K562 (cell line): ENCODE measurements around the gene RPL18A. TPM values are rescaled to one million over a fixed set of nuclear protein-coding genes. Genes with fewer than 3 reads are reported as not detected.

ENCODE experiments used
- ATF7 ChIP-seq: fragments of 450-650 bp; IDR thresholded peaks from 2 replicates; pipeline ENCODE4 v1.7.1; 2014; ENCODE audit warnings: mild to moderate bottlenecking, moderate library complexity
- BHLHE40 ChIP-seq: IDR thresholded peaks from 2 replicates; pipeline ENCODE4 v1.6.1; 2011; ENCODE audit warnings: low read length, improper control_type of control experiment
- CBFA2T2 ChIP-seq: fragments of 450-650 bp; conservative IDR thresholded peaks from 2 replicates; pipeline ENCODE4 v1.6.1; 2017; ENCODE audit warnings: mild to moderate bottlenecking
- DIDO1 ChIP-seq: fragments of 450-650 bp; IDR thresholded peaks from 2 replicates; pipeline ENCODE4 v1.6.1; 2016; ENCODE audit warnings: low read depth, missing biosample characterization, missing genetic modification characterization
- FOSL1 ChIP-seq: fragments of 200-800 bp; sonication (Bioruptor generic); conservative IDR thresholded peaks from 2 replicates; pipeline ENCODE4 v1.6.1; 2016; ENCODE audit warnings: missing genetic modification characterization, missing compliant biosample characterization
- HDAC1 ChIP-seq, 2 experiments: fragments of 450-650 bp; IDR thresholded peaks; 2 replicates each; pipeline ENCODE4 v1.6.1; 2016 to 2017; ENCODE audit warnings: inconsistent platforms in 1 of 2, mild to moderate bottlenecking in 1 of 2, moderate library complexity in 1 of 2
- HDAC6 ChIP-seq: IDR thresholded peaks from 2 replicates; pipeline ENCODE4 v1.6.1; 2012; ENCODE audit warnings: low read depth, mild to moderate bottlenecking, control low read depth, inconsistent platforms, low read length, moderate library complexity
- HLTF ChIP-seq: fragments of 450-650 bp; IDR thresholded peaks from 2 replicates; pipeline ENCODE4 v1.6.1; 2016
- MTF1 ChIP-seq: fragments of 250-450 bp; sonication (Bioruptor Pico); IDR thresholded peaks from 2 replicates; pipeline ENCODE4 v1.9.0; 2021; ENCODE audit warnings: moderate library complexity, mild to moderate bottlenecking, inconsistent platforms, borderline replicate concordance
- NR4A1 ChIP-seq, 2 experiments: fragments of 250-450 bp in 1 of 2; fragments of 450-650 bp in 1 of 2; sonication (Bioruptor Pico) in 1 of 2; IDR thresholded peaks; 2 replicates each; pipeline versions ENCODE4 v1.4.0 to v1.6.1; 2016 to 2020; ENCODE audit warnings: mild to moderate bottlenecking in 2 of 2, missing compliant biosample characterization in 1 of 2, missing genetic modification characterization in 1 of 2, moderate library complexity in 1 of 2
- SMARCA4 ChIP-seq: fragments of 450-650 bp; IDR thresholded peaks from 2 replicates; pipeline ENCODE4 v1.6.1; 2016
- ZBTB17 ChIP-seq: fragments of 450-650 bp; formaldehyde crosslinking; IDR thresholded peaks from 2 replicates; pipeline ENCODE4 v1.4.0; 2020; ENCODE audit warnings: mild to moderate bottlenecking
- ZC3H8 ChIP-seq: fragments of 450-650 bp; IDR thresholded peaks from 2 replicates; pipeline ENCODE4 v1.6.1; 2017
- ZNF134 ChIP-seq: fragments of 250-450 bp; sonication (Bioruptor Pico); conservative IDR thresholded peaks from 2 replicates; pipeline ENCODE4 v1.4.0; 2020
- ZNF224 ChIP-seq: sonication (generic); formaldehyde crosslinking; IDR thresholded peaks from 2 replicates; pipeline ENCODE4 v1.8.0; 2022; ENCODE audit warnings: mild to moderate bottlenecking, missing genetic modification reagents
- ZNF263 ChIP-seq: sonication (generic); formaldehyde crosslinking; IDR thresholded peaks from 2 replicates; pipeline ENCODE4 v1.8.0; 2022; ENCODE audit warnings: mild to moderate bottlenecking, missing genetic modification reagents, borderline replicate concordance
- ZNF707 ChIP-seq: fragments of 250-450 bp; sonication (Bioruptor Pico); conservative IDR thresholded peaks from 2 replicates; pipeline ENCODE4 v1.8.0; 2022; ENCODE audit warnings: inconsistent platforms, mild to moderate bottlenecking, moderate library complexity
- polyA plus RNA-seq, 8 experiments: library from polyadenylated mRNA; depleted of rRNA in 4 of 8; stranded (reverse) in 5 of 8; unstranded in 3 of 8; fragments of >200 nt; fragmentation: Nextera tagmentation in 2 of 8; fragmentation: Illumina TruSeq in 1 of 8; extraction: Ambion mirVana in 2 of 8; extraction: Trizol in 1 of 8; gene quantifications; 2 replicates each; pipeline versions ENCODE4 v1.2.1 to v1.2.3, GENCODE V29; 2011 to 2014; ENCODE audit warnings: inconsistent platforms in 1 of 8, missing spikeins in 1 of 8
- total RNA-seq, 7 experiments: library from RNA; depleted of rRNA in 6 of 7; stranded (reverse); fragments of >200 nt in 6 of 7; fragmentation: Illumina TruSeq in 2 of 7; extraction: Trizol in 2 of 7; gene quantifications; 2 replicates each; pipeline versions ENCODE4 v1.2.1 to v1.2.3, GENCODE V29; 2011 to 2021; ENCODE audit warnings: low replicate concordance in 1 of 7
- TF ChIP-seq, protein P1 (sequence below): sonication (generic); formaldehyde crosslinking; IDR thresholded peaks from 2 replicates; pipeline ENCODE4 v1.8.0; 2022; ENCODE audit warnings: missing genetic modification reagents, mild to moderate bottlenecking, borderline replicate concordance
- TF ChIP-seq, protein P2 (sequence below): fragments of 450-650 bp; IDR thresholded peaks from 2 replicates; pipeline ENCODE4 v1.6.1; 2017; ENCODE audit warnings: mild to moderate bottlenecking, moderate library complexity
- TF ChIP-seq, protein P3 (sequence below): IDR thresholded peaks from 3 replicates; pipeline ENCODE4 v1.6.1; 2011; ENCODE audit warnings: borderline replicate concordance, mild to moderate bottlenecking; ENCODE audit not compliant: insufficient read length, insufficient read depth

RPL18A gene
- total and polyA plus RNA-seq, 9 of the 15 experiments (the other 6 are each of a cell fraction or from before 2014, with no cell fraction given): 626 to 2,882 (median 1,895) TPM

DNA sequence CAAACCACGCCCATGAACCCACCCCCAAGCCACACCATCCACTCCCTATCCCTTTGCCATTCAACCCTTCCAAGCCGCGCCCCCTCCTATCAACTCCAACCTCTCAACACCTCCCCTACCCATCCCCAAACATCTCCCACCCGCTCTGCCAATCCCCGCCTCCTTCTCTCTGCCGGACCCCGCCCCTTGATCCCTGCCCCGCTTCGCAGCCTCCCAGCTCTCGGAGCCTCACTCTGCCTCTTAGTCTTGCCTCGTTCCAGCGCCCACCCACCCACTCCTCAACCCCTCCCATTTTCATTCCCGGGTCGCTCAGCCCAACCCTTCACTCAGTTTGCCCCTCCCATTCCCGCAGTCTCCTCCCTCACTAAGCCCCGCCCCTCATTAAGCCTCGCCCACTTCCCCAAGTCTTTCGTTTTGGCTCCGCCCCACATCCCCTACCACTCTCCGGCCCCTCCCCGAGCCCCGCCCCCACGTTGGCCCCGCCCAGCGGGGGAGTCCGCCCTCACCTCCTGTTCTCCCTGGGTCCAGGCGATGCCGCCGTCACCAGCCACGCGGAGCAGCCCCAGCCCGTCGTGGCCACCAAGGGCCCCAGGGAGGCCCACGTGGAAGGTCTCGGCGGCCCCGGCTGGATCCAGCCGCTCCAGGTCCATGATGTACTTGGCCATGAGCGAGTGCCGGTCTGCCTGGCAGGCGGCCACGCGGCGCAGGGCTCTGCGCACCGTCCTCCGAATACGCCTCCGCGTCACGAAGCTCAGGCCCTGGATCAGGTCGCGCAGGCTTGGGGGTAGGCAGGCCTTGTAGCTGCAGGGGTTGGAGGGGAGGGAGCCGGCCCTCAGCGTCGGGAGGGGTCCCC is 17.7 kb upstream of the RPL18A start (continued):
- TF ChIP-seq, protein P1, sequence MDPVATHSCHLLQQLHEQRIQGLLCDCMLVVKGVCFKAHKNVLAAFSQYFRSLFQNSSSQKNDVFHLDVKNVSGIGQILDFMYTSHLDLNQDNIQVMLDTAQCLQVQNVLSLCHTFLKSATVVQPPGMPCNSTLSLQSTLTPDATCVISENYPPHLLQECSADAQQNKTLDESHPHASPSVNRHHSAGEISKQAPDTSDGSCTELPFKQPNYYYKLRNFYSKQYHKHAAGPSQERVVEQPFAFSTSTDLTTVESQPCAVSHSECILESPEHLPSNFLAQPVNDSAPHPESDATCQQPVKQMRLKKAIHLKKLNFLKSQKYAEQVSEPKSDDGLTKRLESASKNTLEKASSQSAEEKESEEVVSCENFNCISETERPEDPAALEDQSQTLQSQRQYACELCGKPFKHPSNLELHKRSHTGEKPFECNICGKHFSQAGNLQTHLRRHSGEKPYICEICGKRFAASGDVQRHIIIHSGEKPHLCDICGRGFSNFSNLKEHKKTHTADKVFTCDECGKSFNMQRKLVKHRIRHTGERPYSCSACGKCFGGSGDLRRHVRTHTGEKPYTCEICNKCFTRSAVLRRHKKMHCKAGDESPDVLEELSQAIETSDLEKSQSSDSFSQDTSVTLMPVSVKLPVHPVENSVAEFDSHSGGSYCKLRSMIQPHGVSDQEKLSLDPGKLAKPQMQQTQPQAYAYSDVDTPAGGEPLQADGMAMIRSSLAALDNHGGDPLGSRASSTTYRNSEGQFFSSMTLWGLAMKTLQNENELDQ (CRISPR knock-in tag): no peak
- no peak for TF ChIP-seq MTF1
- TF ChIP-seq CBFA2T2: no peak
- TF ChIP-seq ZNF224 (CRISPR knock-in tag): peak; percentile 68; the same call in 1 of the 2 replicates
- no peak for TF ChIP-seq ZC3H8
- 0 out of 2 replicates have a peak, but pooled peaks have one; percentile 37 for TF ChIP-seq HLTF
- peak in 1 of 2 experiments; percentile 85; a peak in 2 of 4 replicates for TF ChIP-seq HDAC1 (IDR thresholded peaks at IDR 0.05)
- no peak for TF ChIP-seq BHLHE40
- TF ChIP-seq, protein P2, sequence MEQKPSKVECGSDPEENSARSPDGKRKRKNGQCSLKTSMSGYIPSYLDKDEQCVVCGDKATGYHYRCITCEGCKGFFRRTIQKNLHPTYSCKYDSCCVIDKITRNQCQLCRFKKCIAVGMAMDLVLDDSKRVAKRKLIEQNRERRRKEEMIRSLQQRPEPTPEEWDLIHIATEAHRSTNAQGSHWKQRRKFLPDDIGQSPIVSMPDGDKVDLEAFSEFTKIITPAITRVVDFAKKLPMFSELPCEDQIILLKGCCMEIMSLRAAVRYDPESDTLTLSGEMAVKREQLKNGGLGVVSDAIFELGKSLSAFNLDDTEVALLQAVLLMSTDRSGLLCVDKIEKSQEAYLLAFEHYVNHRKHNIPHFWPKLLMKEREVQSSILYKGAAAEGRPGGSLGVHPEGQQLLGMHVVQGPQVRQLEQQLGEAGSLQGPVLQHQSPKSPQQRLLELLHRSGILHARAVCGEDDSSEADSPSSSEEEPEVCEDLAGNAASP: no peak
- TF ChIP-seq ZNF707 (CRISPR knock-in tag): no peak
- 0 out of 2 replicates have a peak, but pooled peaks have one; percentile 72 for TF ChIP-seq NR4A1 (CRISPR knock-in tag; IDR thresholded peaks at IDR 0.05)
- TF ChIP-seq NR4A1 (tag; IDR thresholded peaks at IDR 0.05): no peak
- peak; percentile 57 for TF ChIP-seq ZBTB17
- no peak for TF ChIP-seq DIDO1 (tag)
- TF ChIP-seq, protein P3, sequence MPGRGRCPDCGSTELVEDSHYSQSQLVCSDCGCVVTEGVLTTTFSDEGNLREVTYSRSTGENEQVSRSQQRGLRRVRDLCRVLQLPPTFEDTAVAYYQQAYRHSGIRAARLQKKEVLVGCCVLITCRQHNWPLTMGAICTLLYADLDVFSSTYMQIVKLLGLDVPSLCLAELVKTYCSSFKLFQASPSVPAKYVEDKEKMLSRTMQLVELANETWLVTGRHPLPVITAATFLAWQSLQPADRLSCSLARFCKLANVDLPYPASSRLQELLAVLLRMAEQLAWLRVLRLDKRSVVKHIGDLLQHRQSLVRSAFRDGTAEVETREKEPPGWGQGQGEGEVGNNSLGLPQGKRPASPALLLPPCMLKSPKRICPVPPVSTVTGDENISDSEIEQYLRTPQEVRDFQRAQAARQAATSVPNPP: no peak
- TF ChIP-seq HDAC6: no peak
- peak; percentile 36; the same call in 1 of the 2 replicates for TF ChIP-seq ATF7
- TF ChIP-seq ZNF263: peak; percentile 33; the same call in 1 of the 2 replicates
- no peak for TF ChIP-seq ZNF134 (CRISPR knock-in tag)
- no peak; the same call in 1 of the 2 replicates for TF ChIP-seq SMARCA4
- no peak for TF ChIP-seq FOSL1 (tag)
